ENCODE data around the gene TNFSF15. TPM values are rescaled to one million over a fixed set of nuclear protein-coding genes. Genes with fewer than 3 reads are reported as not detected.

TNFSF15 gene
- total RNA-seq, 1 experiment from 2014 or later = not detected

DNA sequence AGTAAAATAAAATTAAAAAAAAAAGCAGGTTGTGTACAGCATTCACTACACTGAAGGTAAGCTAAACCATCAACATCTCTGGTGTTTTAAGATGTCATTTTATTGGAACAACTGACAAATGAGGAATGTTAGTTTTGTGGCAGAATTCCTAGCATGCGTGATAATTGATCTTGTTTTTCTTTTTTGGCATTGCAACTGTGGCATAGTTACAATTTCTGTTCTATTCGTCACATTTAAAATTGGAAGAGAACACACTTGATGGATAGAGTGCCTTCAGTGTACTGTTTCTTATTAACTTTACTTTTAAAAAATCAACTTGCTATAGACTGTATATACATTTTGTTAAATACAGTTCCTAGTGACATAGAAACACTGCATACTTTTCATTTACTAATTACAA is 43.6 kb upstream of the TNFSF15 start (continued):
- TF ChIP-seq, protein P1, sequence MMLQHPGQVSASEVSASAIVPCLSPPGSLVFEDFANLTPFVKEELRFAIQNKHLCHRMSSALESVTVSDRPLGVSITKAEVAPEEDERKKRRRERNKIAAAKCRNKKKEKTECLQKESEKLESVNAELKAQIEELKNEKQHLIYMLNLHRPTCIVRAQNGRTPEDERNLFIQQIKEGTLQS (IDR thresholded peaks at IDR 0.05) = no peak
- no peak for TF ChIP-seq SP1 (IDR thresholded peaks at IDR 0.05; ENCODE audit: low read depth)

GRCh38 chr9:114847492-114848417 is 41.9 kb upstream of the TNFSF15 start:
- Histone ChIP-seq H3K79me2 (ENCODE audit: insufficient read depth, low read length) (no peaks in the 10 kb centered on the region), H3K9me2 (ENCODE audit: insufficient read depth) (no peaks in the 10 kb centered on the region), H3K9ac (ENCODE audit: low read length) (no peak overlapping the region), H3K4me3 (replicated peaks in 1 of 2; ENCODE audit: low read depth in 1 of 2, low read length in 2 of 2) (no peak overlapping the region), H3K27me3 (ENCODE audit: insufficient read depth, low read length) (peaks cover 4% of the 10 kb centered on the region; the same call in 1 of the 2 replicates), H3K9me3 (ENCODE audit: control insufficient read depth in 1 of 2, insufficient read depth in 1 of 2, low read depth in 1 of 2, low read length in 2 of 2) (no peaks in the 10 kb centered on the region), H3K36me3 (ENCODE audit: control insufficient read depth in 1 of 2, insufficient read depth in 2 of 2, low read length in 2 of 2) (no peaks in the 10 kb centered on the region), H2AFZ (ENCODE audit: low read depth, low read length, poor library complexity, severe bottlenecking) (no peak overlapping the region), H3K4me1 (ENCODE audit: control insufficient read depth in 1 of 2, insufficient read depth in 2 of 2, low read length in 2 of 2) (no peaks in the 10 kb centered on the region), H4K20me1 (ENCODE audit: insufficient read depth) (no peaks in the 10 kb centered on the region), H3K4me2 (ENCODE audit: low read length) (no peak overlapping the region), H3K27ac (ENCODE audit: low read depth, low read length) (no peak overlapping the region)
- CTCF ChIA-PET = no interaction called here
- intact Hi-C loops (cut with micrococcal nuclease) = no loop called here
- POLR2A ChIA-PET = no interaction called here
- RAD21 ChIA-PET (ENCODE audit: low non-redundant PET in 1 of 2, low total read pairs in 2 of 2, uncharacterized antibody in 2 of 2, unreplicated experiment in 2 of 2) = no interaction called here
- no peak for TF ChIP-seq POLR2A (IDR thresholded peaks at IDR 0.05; ENCODE audit: borderline replicate concordance, extremely low read depth, insufficient read depth, insufficient read length)
- no peak for TF ChIP-seq ZBTB33 (IDR thresholded peaks at IDR 0.05; ENCODE audit: extremely low read depth, insufficient replicate concordance, low read length)
- no peak for TF ChIP-seq SRF (IDR thresholded peaks at IDR 0.05; ENCODE audit: low read depth)
- no peak for TF ChIP-seq EGR1 (IDR thresholded peaks at IDR 0.05; ENCODE audit: low read depth)
- no peak for TF ChIP-seq CEBPB (IDR thresholded peaks at IDR 0.05; ENCODE audit: low read depth)
- no peak for TF ChIP-seq EZH2phosphoT487 (IDR thresholded peaks at IDR 0.05; ENCODE audit: borderline replicate concordance)
- TF ChIP-seq EZH2 (IDR thresholded peaks at IDR 0.05) = no peak
- BruUV-seq (replicated peaks) = no TSS peak
- DNase-seq (ENCODE audit: low read depth, low spot score) = no peak
- ATAC-seq = no peak
